Spleen (tissue), 11 donors: Measurements from ENCODE around the gene FRMD4B. TPM values are rescaled to one million over a fixed set of nuclear protein-coding genes. Genes with fewer than 3 reads are reported as not detected.

Experiments
- DNase-seq: peaks from one replicate; pipeline ENCODE4 v3.0.0-alpha.2; 2020
- H3K27ac ChIP-seq, 8 donors: fragments of 200-600 bp; sonication (generic) in 7 of 8; 1 replicate in 4 of 8; 2 replicates in 4 of 8; pipeline versions ENCODE4 v1.5.0 to v1.8.0; 2016 to 2021; ENCODE audit warnings: inconsistent platforms in 4 of 8, mild to moderate bottlenecking in 4 of 8, moderate library complexity in 1 of 8
- H3K27me3 ChIP-seq, 7 donors: fragments of 200-600 bp; sonication (generic) in 6 of 7; replicated peaks in 1 of 7; 1 replicate in 4 of 7; 2 replicates in 3 of 7; pipeline versions ENCODE4 v1.5.0 to v1.8.0; 2016 to 2021; ENCODE audit warnings: inconsistent platforms in 3 of 7, mild to moderate bottlenecking in 1 of 7
- H3K36me3 ChIP-seq, 6 donors: fragments of 200-600 bp; sonication (generic) in 5 of 6; 1 replicate in 4 of 6; 2 replicates in 2 of 6; pipeline versions ENCODE4 v1.5.0 to v1.8.0; 2016 to 2021; ENCODE audit warnings: inconsistent platforms in 2 of 6
- H3K4me1 ChIP-seq, 6 donors: fragments of 200-600 bp; sonication (generic) in 5 of 6; 1 replicate in 3 of 6; 2 replicates in 3 of 6; pipeline versions ENCODE4 v1.5.0 to v1.8.0; 2016 to 2021; ENCODE audit warnings: inconsistent platforms in 3 of 6
- H3K4me3 ChIP-seq, 8 donors: fragments of 200-600 bp; sonication (generic) in 7 of 8; 1 replicate in 4 of 8; 2 replicates in 4 of 8; pipeline versions ENCODE4 v1.5.0 to v1.8.0; 2016 to 2021; ENCODE audit warnings: inconsistent platforms in 4 of 8, mild to moderate bottlenecking in 4 of 8, moderate library complexity in 2 of 8
- H3K9me3 ChIP-seq, 8 donors: fragments of 200-600 bp; sonication (generic) in 7 of 8; 1 replicate in 4 of 8; 2 replicates in 4 of 8; pipeline versions ENCODE4 v1.5.0 to v1.8.0; 2016 to 2021; ENCODE audit warnings: inconsistent platforms in 4 of 8
- CTCF ChIP-seq, 11 experiments: fragments of 200-600 bp in 7 of 11; fragments of 450-650 bp in 4 of 11; sonication (generic) in 4 of 11; IDR thresholded peaks in 8 of 11; conservative IDR thresholded peaks in 3 of 11; 1 replicate in 7 of 11; 2 replicates in 4 of 11; pipeline versions ENCODE4 v1.4.0 to v1.8.0; 2016 to 2021; ENCODE audit warnings: antibody characterized with exemption in 11 of 11, inconsistent platforms in 4 of 11, mild to moderate bottlenecking in 1 of 11
- POLR2A ChIP-seq, 3 donors: fragments of 450-650 bp; IDR thresholded peaks; one replicate each; pipeline ENCODE4 v1.5.1; 2017; ENCODE audit warnings: antibody characterized with exemption in 3 of 3, mild to moderate bottlenecking in 1 of 3
- POLR2AphosphoS5 ChIP-seq, 3 donors: sonication (generic); formaldehyde crosslinking; IDR thresholded peaks; one replicate each; pipeline ENCODE4 v1.5.1; 2017; ENCODE audit warnings: antibody characterized with exemption in 3 of 3
- WGBS, 5 donors: extraction: QIAGEN DNeasy Blood & Tissue Kit in 3 of 5; methylation state at CpG; one replicate each; pipeline versions ENCODE4 v1.1.5 to v1.1.7; 2013 to 2018; 5-methylcytosine and 5-hydroxymethylcytosine counted together
- intact Hi-C: fragments of 100-400 bp; cut with DNase I; formaldehyde crosslinking; loops from one replicate; pipeline ENCODE4 v1.15.0; 2023; ENCODE audit warnings: low total_unique reads
- polyA plus RNA-seq, 3 donors: library from polyadenylated mRNA; stranded (reverse); fragments of 200-250 nt; gene quantifications; one replicate each; pipeline ENCODE4 v1.2.1, GENCODE V29; 2013
- total RNA-seq, 7 donors: library from RNA; depleted of rRNA in 3 of 7; stranded (reverse); fragments of >200 nt in 3 of 7; fragmentation: NEBNext Ultra II Directional in 4 of 7; extraction: Animal tissue kit (Norgen Biotek cat#: 25700) in 4 of 7; gene quantifications; one replicate each; pipeline versions ENCODE4 v1.1.0 to v1.2.1, GENCODE V29; 2016 to 2021
- donor health status: healthy with polysubstance abuse.
- donor health status: DM: no; HTN: no; CAD: no; lungs with moderate emphysema.
- donor health status: DM: no; HTN: no; CAD: no.
- donor health status: Bipolar disorder and iron deficiency.
- donor health status: healthy.
- donor health status: DM: no; HTN: no; CAD: no.
- donor health status: DM: yes; HTN: yes; CAD: no.

Gene FRMD4B
- total and polyA plus RNA-seq, 10 donors = 8.1 to 143 (median 112) TPM

- Histone ChIP-seq H3K27ac (no peak overlapping the region), H3K36me3 (peaks cover 0 to 89% (median 35%) of the 10 kb centered on the region in 6 donors), H3K27me3 (no peaks in the 10 kb centered on the region), H3K4me1 (peaks cover 0 to 32% (median 15%) of the 10 kb centered on the region in 6 donors), H3K4me3 (no peak overlapping the region), H3K9me3 (no peaks in the 10 kb centered on the region)
- no peak for DNase-seq
- 67 to 75% (median 72%) methylated on average over 7 of the region's 7 CpGs for WGBS, 5 donors
- TF ChIP-seq POLR2A (IDR thresholded peaks at IDR 0.05) = no peak
- TF ChIP-seq CTCF (IDR thresholded peaks at IDR 0.05 in 8 of 11, conservative IDR thresholded peaks at IDR 0.05 in 3 of 11) = no peak
- TF ChIP-seq POLR2AphosphoS5 (IDR thresholded peaks at IDR 0.05) = no peak
- intact Hi-C loops = no loop called here
These were observed 191.3 kb downstream of the FRMD4B start for GRCh38 chr3:69194431-69195165.

- 55 to 77% (median 66%) methylated on average over 3 of the region's 3 CpGs for WGBS, 5 donors
- peaks cover 0 to 98% (median 37%) of the 10 kb centered on the region in 6 donors for H3K36me3 ChIP-seq
- DNase-seq = no peak
- TF ChIP-seq CTCF (IDR thresholded peaks at IDR 0.05 in 8 of 11, conservative IDR thresholded peaks at IDR 0.05 in 3 of 11) (no peak), POLR2A (IDR thresholded peaks at IDR 0.05) (no peak), POLR2AphosphoS5 (IDR thresholded peaks at IDR 0.05) (no peak)
- H3K9me3 ChIP-seq = no peaks in the 10 kb centered on the region
- intact Hi-C loops = no loop called here
- no peak overlapping the region for H3K4me3 ChIP-seq
- H3K27me3 ChIP-seq = no peaks in the 10 kb centered on the region
- no peak overlapping the region for H3K27ac ChIP-seq
- H3K4me1 ChIP-seq = peaks cover 0 to 24% (median 7%) of the 10 kb centered on the region in 6 donors
These were observed 192.1 kb downstream of the FRMD4B start for GRCh38 chr3:69193749-69194148.

GRCh38 chr3:69191516-69191915 lies 194.4 kb downstream of the FRMD4B start:
- Histone ChIP-seq H3K36me3 (peaks cover 0 to 98% (median 46%) of the 10 kb centered on the region in 6 donors), H3K27me3 (no peaks in the 10 kb centered on the region), H3K27ac (no peak overlapping the region), H3K4me3 (no peak overlapping the region), H3K9me3 (no peaks in the 10 kb centered on the region), H3K4me1 (peaks cover 0 to 1% (median 0%) of the 10 kb centered on the region in 6 donors)
- no peak for DNase-seq
- intact Hi-C loops = no loop called here
- no peak for TF ChIP-seq POLR2AphosphoS5 (IDR thresholded peaks at IDR 0.05)
- no peak for TF ChIP-seq POLR2A (IDR thresholded peaks at IDR 0.05)
- no peak for TF ChIP-seq CTCF (IDR thresholded peaks at IDR 0.05 in 8 of 11, conservative IDR thresholded peaks at IDR 0.05 in 3 of 11)

- Histone ChIP-seq H3K4me1 (no peaks in the 10 kb centered on the region), H3K36me3 (peaks cover 0 to 98% (median 50%) of the 10 kb centered on the region in 6 donors), H3K27ac (no peak overlapping the region), H3K27me3 (no peaks in the 10 kb centered on the region), H3K4me3 (no peak overlapping the region), H3K9me3 (no peaks in the 10 kb centered on the region)
- intact Hi-C loops = no loop called here
- no peak for DNase-seq
- TF ChIP-seq POLR2A (IDR thresholded peaks at IDR 0.05) = no peak
- no peak for TF ChIP-seq POLR2AphosphoS5 (IDR thresholded peaks at IDR 0.05)
- no peak for TF ChIP-seq CTCF (IDR thresholded peaks at IDR 0.05 in 8 of 11, conservative IDR thresholded peaks at IDR 0.05 in 3 of 11)
- 72 to 79% (median 75%) methylated on average over 4 of the region's 4 CpGs for WGBS, 5 donors
These were observed 196.4 kb downstream of the FRMD4B start for GRCh38 chr3:69189487-69189886.
